ENCODE results near the gene PTPN21.

The PTPN21 gene

DNA sequence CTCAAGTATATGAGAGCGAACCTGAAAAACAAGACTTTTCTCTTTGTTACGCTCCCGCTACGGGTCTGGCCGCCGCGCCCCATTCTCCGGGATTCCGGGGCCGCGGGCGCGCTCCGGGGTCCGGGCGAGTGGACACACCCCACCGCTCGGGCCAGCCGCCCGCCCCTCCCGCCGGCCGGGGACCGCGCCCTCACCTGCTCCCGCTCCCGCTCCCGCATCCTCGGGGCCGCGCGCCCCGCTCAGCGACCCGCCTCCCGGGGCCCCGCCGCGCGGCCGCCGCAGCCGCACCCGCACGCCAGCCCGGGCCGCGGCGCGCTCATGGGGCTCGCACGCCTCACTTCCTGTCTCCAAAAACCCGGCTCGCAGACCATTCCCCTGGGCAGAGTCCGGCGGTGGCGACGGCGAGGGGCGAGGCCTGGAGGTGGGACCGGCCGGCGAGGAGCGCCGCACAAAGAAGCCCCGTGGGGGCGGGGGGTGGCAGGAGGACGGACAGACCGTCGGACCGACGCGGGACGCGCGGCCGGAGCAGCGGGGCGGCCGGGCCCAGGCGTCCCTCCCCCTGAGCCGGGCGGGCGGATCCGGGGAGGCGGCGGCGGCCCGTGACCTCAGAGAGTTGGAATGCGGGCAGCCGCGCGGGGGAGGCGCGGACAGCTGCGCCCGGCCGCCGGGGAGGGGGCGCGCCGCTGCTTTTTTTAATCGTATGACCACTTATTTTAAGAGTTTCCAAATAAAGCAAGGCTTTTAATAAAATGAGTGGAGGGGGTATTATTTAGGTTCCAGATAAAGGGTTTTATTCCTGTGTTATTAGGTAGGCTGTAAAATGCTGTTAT lies at the start of gene PTPN21:
Gene PTPN21 (minus strand): TSS at position 551 of the 830 bp plus-strand sequence. CDS start 4,590 bp downstream, outside the sequence.
- no peaks in the 10 kb centered on the region for H3K9me3 Mint-ChIP-seq
- peaks cover 34% of the 10 kb centered on the region for H3K27me3 Mint-ChIP-seq

DNA sequence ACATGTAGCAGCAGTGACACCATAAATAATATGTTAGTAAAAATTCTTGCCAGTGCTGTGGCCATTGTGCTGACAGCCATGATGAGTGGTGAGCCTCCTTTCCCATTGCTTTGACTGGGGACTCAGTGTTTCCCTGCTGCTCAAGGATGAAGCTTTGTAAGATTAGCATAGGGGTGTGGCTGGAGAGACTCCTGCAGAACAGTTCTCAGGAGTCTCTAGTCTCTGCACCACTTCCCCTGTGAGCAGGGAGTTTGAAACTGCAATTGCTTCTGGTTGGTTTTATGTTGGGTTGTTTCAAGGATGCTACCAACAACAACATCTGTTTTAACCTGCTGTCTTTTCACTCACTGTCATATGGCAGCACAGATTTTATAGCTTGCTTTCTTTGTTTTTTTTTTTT lies 49.4 kb upstream of the PTPN21 start:
- Mint-ChIP-seq H3K9me3 (no peaks in the 10 kb centered on the region), H3K4me1 (peaks cover 17% of the 10 kb centered on the region), H3K27me3 (no peaks in the 10 kb centered on the region), H3K4me3 (no peak overlapping the region), H3K27ac (no peak overlapping the region), H3K36me3 (peaks cover 29% of the 10 kb centered on the region)

More for the DNA sequence above, at the start of gene PTPN21:
- Mint-ChIP-seq H3K4me1 (peaks cover 40% of the 10 kb centered on the region), H3K4me3 (peak within 1 kb of the TSS; percentile 80), H3K36me3 (no peaks in the 10 kb centered on the region), H3K27ac (peak within 1 kb of the TSS; percentile 55)

GRCh38 chr14:88599761-88600439 lies 45.1 kb upstream of the PTPN21 start:
- Mint-ChIP-seq H3K27ac (peak overlapping the region; percentile 92), H3K9me3 (no peaks in the 10 kb centered on the region), H3K36me3 (peaks cover 30% of the 10 kb centered on the region), H3K4me1 (peaks cover 32% of the 10 kb centered on the region), H3K27me3 (no peaks in the 10 kb centered on the region), H3K4me3 (peak overlapping the region; percentile 45)

GRCh38 chr14:88599326-88599725 lies 44.5 kb upstream of the PTPN21 start:
- no peaks in the 10 kb centered on the region for H3K27me3 Mint-ChIP-seq
- H3K9me3 Mint-ChIP-seq: no peaks in the 10 kb centered on the region
- H3K36me3 Mint-ChIP-seq: peaks cover 31% of the 10 kb centered on the region
- H3K4me1 Mint-ChIP-seq: peaks cover 32% of the 10 kb centered on the region
- peak overlapping the region; percentile 64 for H3K27ac Mint-ChIP-seq
- H3K4me3 Mint-ChIP-seq: no peak overlapping the region

GRCh38 chr14:88598097-88598675 lies 43.4 kb upstream of the PTPN21 start:
- Mint-ChIP-seq H3K4me3 (no peak overlapping the region), H3K27me3 (no peaks in the 10 kb centered on the region), H3K27ac (no peak overlapping the region), H3K4me1 (peaks cover 32% of the 10 kb centered on the region), H3K9me3 (no peaks in the 10 kb centered on the region), H3K36me3 (peaks cover 28% of the 10 kb centered on the region)

GRCh38 chr14:88597601-88598000 lies 42.8 kb upstream of the PTPN21 start:
- Mint-ChIP-seq H3K27ac (no peak overlapping the region), H3K36me3 (peaks cover 27% of the 10 kb centered on the region)

DNA sequence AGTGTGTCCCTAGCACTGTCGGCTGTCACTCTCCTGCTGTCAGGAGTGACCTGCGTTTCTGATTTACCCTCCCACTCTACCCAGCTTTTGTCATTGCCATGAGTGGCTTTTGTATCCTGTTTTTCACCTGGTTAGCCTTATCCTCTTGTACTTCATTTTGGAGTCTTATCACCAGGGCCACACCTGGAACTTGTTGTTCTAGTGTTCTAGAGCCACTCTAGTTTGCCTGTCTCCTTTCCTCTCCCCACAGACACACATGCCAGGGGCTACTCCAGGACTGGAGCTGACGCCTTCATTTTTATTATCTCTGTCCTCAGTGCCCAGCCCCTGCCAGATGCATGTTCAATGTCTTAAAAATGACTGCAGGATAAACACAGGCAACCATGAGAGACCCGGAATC lies 42.2 kb upstream of the PTPN21 start:
- Mint-ChIP-seq H3K27ac (no peak overlapping the region), H3K4me3 (no peak overlapping the region), H3K9me3 (no peaks in the 10 kb centered on the region), H3K4me1 (peaks cover 32% of the 10 kb centered on the region), H3K27me3 (no peaks in the 10 kb centered on the region), H3K36me3 (peaks cover 27% of the 10 kb centered on the region)

More at GRCh38 chr14:88597601-88598000, 42.8 kb upstream of the PTPN21 start:
- Mint-ChIP-seq H3K27me3 (no peaks in the 10 kb centered on the region), H3K4me3 (no peak overlapping the region), H3K4me1 (peaks cover 32% of the 10 kb centered on the region), H3K9me3 (no peaks in the 10 kb centered on the region)

GRCh38 chr14:88592031-88592430 lies 37.2 kb upstream of the PTPN21 start:
- H3K9me3 Mint-ChIP-seq: no peaks in the 10 kb centered on the region
- no peaks in the 10 kb centered on the region for H3K27me3 Mint-ChIP-seq
- no peak overlapping the region for H3K4me3 Mint-ChIP-seq
- peaks cover 6% of the 10 kb centered on the region for H3K4me1 Mint-ChIP-seq
- no peak overlapping the region for H3K27ac Mint-ChIP-seq
- peaks cover 26% of the 10 kb centered on the region for H3K36me3 Mint-ChIP-seq

GRCh38 chr14:88590173-88590572 lies 35.4 kb upstream of the PTPN21 start:
- no peak overlapping the region for H3K27ac Mint-ChIP-seq

GRCh38 chr14:88588081-88588480 lies 33.3 kb upstream of the PTPN21 start:
- no peak overlapping the region for H3K4me3 Mint-ChIP-seq
- no peaks in the 10 kb centered on the region for H3K27me3 Mint-ChIP-seq
- no peaks in the 10 kb centered on the region for H3K9me3 Mint-ChIP-seq
- no peak overlapping the region for H3K27ac Mint-ChIP-seq
- no peaks in the 10 kb centered on the region for H3K4me1 Mint-ChIP-seq
- H3K36me3 Mint-ChIP-seq: peaks cover 19% of the 10 kb centered on the region

More at GRCh38 chr14:88590173-88590572, 35.4 kb upstream of the PTPN21 start:
- no peaks in the 10 kb centered on the region for H3K4me1 Mint-ChIP-seq
- no peaks in the 10 kb centered on the region for H3K9me3 Mint-ChIP-seq
- H3K4me3 Mint-ChIP-seq: no peak overlapping the region
- H3K36me3 Mint-ChIP-seq: peaks cover 24% of the 10 kb centered on the region
- H3K27me3 Mint-ChIP-seq: no peaks in the 10 kb centered on the region

DNA sequence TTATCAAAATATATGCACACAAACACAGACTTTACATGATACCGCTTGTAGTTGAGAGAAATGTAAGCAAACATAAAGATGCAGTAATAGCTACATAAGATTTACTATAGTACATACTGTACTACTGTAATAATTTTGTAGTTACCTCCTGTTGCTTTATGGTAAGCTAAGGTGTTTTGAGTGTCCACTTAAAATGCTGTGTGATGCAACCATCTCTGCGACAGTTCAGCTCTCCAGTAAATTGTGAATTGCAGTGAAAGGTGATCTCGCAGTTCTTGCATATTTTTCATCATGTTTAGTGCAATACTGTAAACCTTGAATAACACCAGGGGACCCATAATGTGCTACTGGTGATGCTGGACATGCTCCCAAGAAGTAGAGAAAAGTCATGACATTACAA lies 29.6 kb upstream of the PTPN21 start:
- no peaks in the 10 kb centered on the region for H3K4me1 Mint-ChIP-seq
- H3K36me3 Mint-ChIP-seq: peaks cover 17% of the 10 kb centered on the region
- H3K27ac Mint-ChIP-seq: no peak overlapping the region
- H3K4me3 Mint-ChIP-seq: no peak overlapping the region
- no peaks in the 10 kb centered on the region for H3K9me3 Mint-ChIP-seq
- no peaks in the 10 kb centered on the region for H3K27me3 Mint-ChIP-seq

GRCh38 chr14:88576222-88576621 lies 21.4 kb upstream of the PTPN21 start:
- Mint-ChIP-seq H3K4me3 (no peak overlapping the region), H3K36me3 (peaks cover 31% of the 10 kb centered on the region), H3K9me3 (no peaks in the 10 kb centered on the region), H3K27me3 (no peaks in the 10 kb centered on the region), H3K4me1 (no peaks in the 10 kb centered on the region), H3K27ac (no peak overlapping the region)

DNA sequence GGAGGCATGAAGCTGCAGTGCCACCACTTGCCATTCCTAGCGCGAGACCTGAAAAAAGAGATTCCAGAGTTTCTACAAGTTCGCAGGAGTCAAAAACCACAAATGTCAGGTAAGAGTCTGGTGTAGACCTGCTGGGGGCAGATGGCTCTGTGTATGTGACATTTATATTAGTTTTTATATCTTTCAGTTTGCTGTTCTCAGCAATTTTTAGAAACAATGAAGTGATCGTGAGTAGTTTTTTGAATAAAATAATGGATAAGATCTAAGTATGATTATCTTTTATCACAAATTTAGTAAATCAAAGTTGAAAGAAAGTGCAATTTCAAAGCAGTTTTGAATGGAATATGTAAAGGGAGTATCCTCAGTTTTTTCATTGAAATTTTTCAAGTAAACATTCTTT lies 17.3 kb upstream of the PTPN21 start:
- Mint-ChIP-seq H3K4me1 (no peaks in the 10 kb centered on the region), H3K9me3 (no peaks in the 10 kb centered on the region), H3K27ac (no peak overlapping the region), H3K27me3 (no peaks in the 10 kb centered on the region), H3K4me3 (no peak overlapping the region), H3K36me3 (peaks cover 32% of the 10 kb centered on the region)

GRCh38 chr14:88568196-88568595 lies 13.4 kb upstream of the PTPN21 start:
- Mint-ChIP-seq H3K9me3 (no peaks in the 10 kb centered on the region), H3K4me3 (no peak overlapping the region), H3K27me3 (no peaks in the 10 kb centered on the region), H3K36me3 (peaks cover 21% of the 10 kb centered on the region), H3K27ac (no peak overlapping the region), H3K4me1 (peaks cover 13% of the 10 kb centered on the region)

DNA sequence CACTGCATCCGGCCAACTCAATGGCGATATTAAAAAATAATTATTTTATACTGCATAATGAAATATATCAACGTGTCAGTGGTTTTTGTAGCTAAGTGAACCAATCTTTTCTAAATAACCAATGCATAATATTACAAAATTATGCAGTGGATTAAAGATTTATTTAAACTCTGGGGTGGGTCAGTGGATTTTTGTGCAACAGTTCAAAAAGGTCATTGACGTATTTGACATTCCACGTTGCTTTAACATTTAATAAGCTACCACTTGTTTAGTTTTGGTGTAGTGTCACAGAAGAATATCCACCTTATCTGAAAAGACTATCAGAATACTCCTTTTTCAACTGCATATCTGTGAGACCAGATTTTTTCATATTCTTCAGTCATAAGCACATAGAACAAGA lies 10.6 kb upstream of the PTPN21 start:
- H3K9me3 Mint-ChIP-seq: no peaks in the 10 kb centered on the region
- no peak overlapping the region for H3K27ac Mint-ChIP-seq
- peaks cover 24% of the 10 kb centered on the region for H3K4me1 Mint-ChIP-seq
- no peak overlapping the region for H3K4me3 Mint-ChIP-seq
- no peaks in the 10 kb centered on the region for H3K27me3 Mint-ChIP-seq
- peaks cover 12% of the 10 kb centered on the region for H3K36me3 Mint-ChIP-seq

DNA sequence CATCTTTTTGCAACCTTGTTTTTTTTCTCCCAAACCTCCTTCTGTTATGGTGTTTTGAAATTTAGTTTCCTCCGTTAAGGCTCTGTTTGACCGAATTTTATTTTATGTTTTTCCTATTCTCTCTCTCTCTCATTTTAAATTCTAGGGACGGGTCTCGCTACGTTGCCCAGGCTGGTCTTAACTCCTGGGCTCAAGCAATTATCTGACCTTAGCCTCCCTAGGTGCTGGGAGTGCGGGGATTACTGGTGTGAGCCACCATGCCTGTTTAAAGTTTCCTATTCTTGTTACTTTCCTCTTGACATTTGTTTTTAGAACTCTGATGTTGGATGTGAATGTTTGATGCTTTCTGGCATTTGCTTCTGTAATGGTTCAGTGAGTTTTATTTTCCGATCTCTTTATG lies 9.0 kb upstream of the PTPN21 start:
- peak overlapping the region; percentile 99 for H3K4me3 Mint-ChIP-seq
- H3K36me3 Mint-ChIP-seq: peaks cover 5% of the 10 kb centered on the region
- peak overlapping the region; percentile 94 for H3K27ac Mint-ChIP-seq
- no peaks in the 10 kb centered on the region for H3K27me3 Mint-ChIP-seq
- H3K9me3 Mint-ChIP-seq: no peaks in the 10 kb centered on the region
- H3K4me1 Mint-ChIP-seq: peaks cover 32% of the 10 kb centered on the region
